Heart left ventricle (tissue), 16 donors: Measurements from ENCODE around the gene ASMTL. TPM values are rescaled to one million over a fixed set of nuclear protein-coding genes. Genes with fewer than 3 reads are reported as not detected.

ENCODE experiments used
- ATAC-seq, 4 donors: fragments of 200-7000 bp; cut with Tn5 transposase; one replicate each; pipeline ENCODE4 v1.9.1; 2020 to 2022; ENCODE audit warnings: moderate library complexity in 4 of 4, mild to moderate bottlenecking in 3 of 4, moderate number of reproducible peaks in 1 of 4
- DNase-seq, 5 donors: peaks; one replicate each; pipeline ENCODE4 v3.0.0-alpha.2; 2020
- H3K27ac ChIP-seq, 12 donors: fragments of 200-600 bp; sonication (generic) in 4 of 12; one replicate each; pipeline versions ENCODE4 v1.5.0 to v1.8.0; 2016 to 2022; ENCODE audit warnings: mild to moderate bottlenecking in 2 of 12
- H3K27me3 ChIP-seq, 9 donors: fragments of 200-600 bp; sonication (generic) in 2 of 9; one replicate each; pipeline versions ENCODE4 v1.5.1 to v1.8.0; 2016 to 2022; ENCODE audit warnings: mild to moderate bottlenecking in 3 of 9
- H3K36me3 ChIP-seq, 9 donors: fragments of 200-600 bp; sonication (generic) in 2 of 9; one replicate each; pipeline versions ENCODE4 v1.5.0 to v1.8.0; 2018 to 2022; ENCODE audit warnings: mild to moderate bottlenecking in 2 of 9
- H3K4me1 ChIP-seq, 12 donors: fragments of 200-600 bp; sonication (generic) in 4 of 12; one replicate each; pipeline versions ENCODE4 v1.5.0 to v1.8.0; 2016 to 2022; ENCODE audit warnings: mild to moderate bottlenecking in 3 of 12
- H3K4me3 ChIP-seq, 12 donors: fragments of 200-600 bp; sonication (generic) in 4 of 12; one replicate each; pipeline versions ENCODE4 v1.5.0 to v1.8.0; 2017 to 2022; ENCODE audit warnings: mild to moderate bottlenecking in 9 of 12, moderate library complexity in 4 of 12
- H3K9me3 ChIP-seq, 12 donors: fragments of 200-600 bp; sonication (generic) in 4 of 12; one replicate each; pipeline versions ENCODE4 v1.5.0 to v1.8.0; 2016 to 2022; ENCODE audit warnings: mild to moderate bottlenecking in 1 of 12
- CTCF ChIP-seq, 12 donors: fragments of 200-600 bp; sonication (generic) in 4 of 12; IDR thresholded peaks; one replicate each; pipeline versions ENCODE4 v1.5.0 to v1.8.0; 2018 to 2022; ENCODE audit warnings: antibody characterized with exemption in 12 of 12, mild to moderate bottlenecking in 5 of 12
- POLR2A ChIP-seq, 2 donors: fragments of 450-650 bp; IDR thresholded peaks; one replicate each; pipeline ENCODE4 v1.6.1; 2017; ENCODE audit warnings: antibody characterized with exemption in 2 of 2, mild to moderate bottlenecking in 2 of 2, moderate library complexity in 2 of 2
- WGBS, 4 donors: extraction: QIAGEN DNeasy Blood & Tissue Kit in 2 of 4; methylation state at CpG; one replicate each; pipeline versions ENCODE4 v1.1.5 to v1.1.7; 2013 to 2018; 5-methylcytosine and 5-hydroxymethylcytosine counted together
- intact Hi-C, 10 donors: fragments of 100-400 bp; cut with DNase I; formaldehyde crosslinking; loops; one replicate each; pipeline versions ENCODE4 v1.11.1 to v1.14.2; 2022
- polyA plus RNA-seq, 2 donors: library from polyadenylated mRNA; stranded (reverse); fragments of 200-250 nt; gene quantifications; one replicate each; pipeline ENCODE4 v1.2.3, GENCODE V29; 2013
- total RNA-seq, 9 donors: library from RNA; depleted of rRNA in 2 of 9; stranded (reverse); fragments of >200 nt in 2 of 9; fragmentation: NEBNext Ultra II Directional in 3 of 9; extraction: Animal tissue kit (Norgen Biotek cat#: 25700) in 3 of 9; gene quantifications; one replicate each; pipeline versions ENCODE4 v1.1.0 to v1.2.4, GENCODE V29; 2016 to 2023
- donor health status: ischemic (EF 13 %, LVEDD 7.1; RV severe dilation, severe dysfunction).
- donor health status: healthy with polysubstance abuse.
- donor health status: DM: no; HTN: yes; CAD: no.
- donor health status: DM: no; HTN: no; CAD: no.
- donor health status: ischemic (EF 25% LVEDD 6.9; RV normal size, moderate dysfunction).
- donor health status: ischemic (EF 25% LVEDD 5.7; RV mildly dilated, moderate dysfunction).
- donor health status: healthy.
- donor health status: DM: yes; HTN: yes; CAD: no.
- donor health status: ischemic (EF 35%, LVEDD 5.7; RV mildly dilated, moderate dysfunction).
- donor health status: nonischemic (EF 11% LVEDD 7.7; RV severe dilation, severe dysfunction).
- donor health status: DM: yes; HTN: yes; CAD: no.
- donor health status: PGD.
- donor health status: ischemic (EF 29% LVEDD 5.4; RV normal size, mild dysfunction).
- donor health status: nonischemic (EF 23%, LVEDD 6.1; RV moderate dilation, normal function).

Gene ASMTL
- total and polyA plus RNA-seq, 11 donors, result 20.2 to 44.6 (median 29.1) TPM

- TF ChIP-seq POLR2A (IDR thresholded peaks at IDR 0.05), result no peak
- no peak for TF ChIP-seq CTCF (IDR thresholded peaks at IDR 0.05)
- intact Hi-C loops, result loop anchor here in 3 of 10 donors (5.0 to 10.0 kb wide), 3 partner anchors 49 to 197 kb away; partner anchors contain the start of gene AKAP17A (in 1 of the 3)
- DNase-seq (no peak), ATAC-seq (no peak)
- 98 to 99% (median 99%) methylated on average over 5 of the region's 5 CpGs for WGBS, 4 donors
- Histone ChIP-seq H3K36me3 (peaks cover 0 to 29% (median 6%) of the 10 kb centered on the region in 9 donors), H3K27ac (no peak overlapping the region), H3K27me3 (no peaks in the 10 kb centered on the region), H3K4me1 (peaks cover 0 to 23% (median 15%) of the 10 kb centered on the region in 12 donors), H3K9me3 (no peaks in the 10 kb centered on the region), H3K4me3 (no peak overlapping the region)
Observed at GRCh38 chrX:1395646-1396216, 57.0 kb downstream of the ASMTL start.

DNA sequence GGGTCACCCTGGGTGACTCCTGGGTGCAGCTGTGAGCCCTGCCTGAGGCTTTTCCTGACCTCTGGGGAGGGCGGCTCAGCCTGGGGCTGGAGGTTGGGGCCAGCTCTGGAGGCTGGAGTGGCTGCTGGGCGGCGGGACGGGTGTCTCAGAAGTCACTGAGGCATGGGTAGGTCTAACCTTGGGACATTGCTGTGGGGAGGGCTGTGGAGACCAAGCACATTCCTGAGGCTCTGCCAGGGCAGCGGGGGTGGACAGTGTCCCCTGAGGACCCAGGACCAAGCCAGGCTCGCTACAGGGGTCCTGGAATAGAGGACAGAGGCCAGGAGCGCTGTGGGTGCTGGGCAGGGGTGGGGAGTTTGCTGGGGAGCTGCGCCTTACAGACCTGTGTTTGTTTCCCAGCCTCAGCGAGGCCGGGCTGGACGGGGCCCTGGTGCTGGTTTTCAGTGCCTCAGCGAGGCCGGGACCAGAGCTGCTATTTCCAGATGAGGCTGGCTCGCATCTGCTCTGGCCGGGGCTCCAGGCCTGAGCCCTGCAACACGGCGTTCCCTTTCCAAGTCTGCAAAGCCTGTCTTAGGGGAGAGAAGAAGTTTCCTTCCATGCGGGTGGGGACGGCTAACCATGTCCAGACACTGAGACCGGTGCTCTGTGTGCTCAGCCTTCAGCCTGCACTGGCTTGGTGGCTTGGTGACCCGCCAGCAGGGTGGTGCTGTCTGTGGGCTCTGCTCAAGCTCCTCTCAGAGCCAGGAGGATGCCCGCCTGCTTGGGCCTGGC is 57.8 kb downstream of the ASMTL start:
- no peak for ATAC-seq
- peak in 3 of 5 donors; percentile 31 to 43 (median 33) for DNase-seq

GRCh38 chrX:1393871-1394615 is 58.7 kb downstream of the ASMTL start:
- ATAC-seq (no peak), DNase-seq (peak in 3 of 5 donors; percentile 17 to 22 (median 20))
- no peak for TF ChIP-seq CTCF (IDR thresholded peaks at IDR 0.05)
- no peak for TF ChIP-seq POLR2A (IDR thresholded peaks at IDR 0.05)
- H3K4me1 ChIP-seq, result peaks cover 3 to 39% (median 32%) of the 10 kb centered on the region in 12 donors
- intact Hi-C loops, result loop anchor here in 8 of 10 donors (2.0 to 10.0 kb wide), 8 partner anchors 51 to 198 kb away; partner anchors contain the start of genes ASMTL (in 5 of the 8) and AKAP17A (in 1 of the 8)
- no peaks in the 10 kb centered on the region for H3K27me3 ChIP-seq
- H3K9me3 ChIP-seq, result no peaks in the 10 kb centered on the region
- H3K27ac ChIP-seq, result peak overlapping the region in 5 of 12 donors; percentile 9 to 100 (median 100)
- 59 to 68% (median 66%) methylated on average over 16 of the region's 16 CpGs for WGBS, 4 donors
- H3K4me3 ChIP-seq, result peak overlapping the region in 5 of 12 donors; percentile 78 to 100 (median 95)
- peaks cover 2 to 34% (median 20%) of the 10 kb centered on the region in 9 donors for H3K36me3 ChIP-seq

More for the DNA sequence above, 57.8 kb downstream of the ASMTL start:
- Histone ChIP-seq H3K36me3 (peaks cover 0 to 29% (median 11%) of the 10 kb centered on the region in 9 donors), H3K9me3 (no peaks in the 10 kb centered on the region), H3K27me3 (no peaks in the 10 kb centered on the region), H3K4me3 (no peak overlapping the region), H3K4me1 (peaks cover 0 to 31% (median 23%) of the 10 kb centered on the region in 12 donors), H3K27ac (peak overlapping the region in 1 of 12 donors; percentile 100)
- TF ChIP-seq POLR2A (IDR thresholded peaks at IDR 0.05) (no peak), CTCF (IDR thresholded peaks at IDR 0.05) (no peak)
- intact Hi-C loops, result loop anchor here in 6 of 10 donors (5.0 to 10.0 kb wide), 5 partner anchors 50 to 197 kb away; partner anchors contain the start of genes AKAP17A (in 2 of the 6) and ASMTL (in 2 of the 6)
- 81 to 90% (median 84%) methylated on average over 13 to 22 of the region's 22 CpGs for WGBS, 4 donors
